GM06990 (cell line): ENCODE measurements around the gene GMPPB.

ENCODE experiments used
- DNase-seq: peaks from one replicate; pipeline ENCODE4 v3.0.0-alpha.2; 2011; ENCODE audit not compliant: insufficient read length; ENCODE audit errors: extremely low read depth
- H3K27me3 ChIP-seq: replicated peaks from 2 replicates; pipeline ENCODE4 v1.6.0; 2011; ENCODE audit warnings: low read length; ENCODE audit not compliant: control insufficient read depth, insufficient read depth
- H3K36me3 ChIP-seq: 2 replicates; pipeline ENCODE4 v1.5.1; 2011; ENCODE audit warnings: low read length; ENCODE audit not compliant: control insufficient read depth, insufficient read depth
- H3K4me3 ChIP-seq: replicated peaks from 2 replicates; pipeline ENCODE4 v1.5.1; 2011; ENCODE audit warnings: low read depth, mild to moderate bottlenecking, control low read depth, low read length
- TF ChIP-seq, protein P1 (sequence below): IDR thresholded peaks from 2 replicates; pipeline ENCODE4 v1.5.1; 2011; ENCODE audit warnings: low read length, control low read depth, mild to moderate bottlenecking, inconsistent platforms; ENCODE audit not compliant: insufficient read depth, poor library complexity, severe bottlenecking

GMPPB gene

DNA sequence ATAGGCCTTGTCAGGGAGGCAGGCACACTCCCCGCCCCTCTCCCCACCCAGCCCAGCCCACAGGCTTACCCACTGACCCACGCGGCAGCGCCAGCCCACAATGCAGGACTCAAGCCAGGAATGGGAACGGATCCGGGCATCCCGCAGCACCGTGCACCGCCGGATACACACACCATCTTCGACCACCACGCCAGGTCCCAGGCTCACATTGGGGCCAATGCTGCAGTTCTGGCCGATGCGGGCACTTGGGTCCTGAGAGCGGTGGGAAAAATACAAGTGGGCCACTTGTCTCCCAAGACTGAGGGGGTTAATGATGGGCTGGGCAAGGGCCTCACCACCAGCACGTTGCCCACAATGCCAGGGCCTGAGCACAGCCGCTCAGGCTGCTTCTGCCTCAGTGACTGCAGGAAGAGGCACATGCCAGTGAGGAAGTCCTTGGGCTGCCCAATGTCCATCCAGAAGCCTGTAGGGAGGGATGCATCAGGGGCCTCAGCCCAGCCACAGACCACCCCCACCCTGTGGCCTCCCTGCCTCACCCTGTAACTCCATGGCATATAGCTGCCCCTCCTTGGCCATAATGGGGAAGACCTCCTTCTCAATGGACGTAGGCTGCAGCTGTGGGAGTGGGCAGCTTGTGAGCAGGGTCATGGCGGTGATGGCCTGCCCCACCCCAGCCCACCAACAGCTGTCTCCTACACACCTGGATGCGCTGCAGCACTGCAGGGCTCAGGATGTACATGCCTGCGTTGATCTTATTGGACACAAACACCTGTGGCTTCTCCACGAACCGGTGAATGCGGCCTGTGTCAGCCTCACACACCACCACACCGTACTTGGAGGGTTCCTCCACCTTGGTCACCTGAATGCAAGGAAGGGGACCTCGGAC is 1.6 kb downstream of the GMPPB start:
- peak overlapping the region; percentile 99 for H3K4me3 ChIP-seq
- peak; percentile 17 for DNase-seq
- H3K36me3 ChIP-seq, result peaks cover 29% of the 10 kb centered on the region
- no peaks in the 10 kb centered on the region for H3K27me3 ChIP-seq
- TF ChIP-seq, protein P1, sequence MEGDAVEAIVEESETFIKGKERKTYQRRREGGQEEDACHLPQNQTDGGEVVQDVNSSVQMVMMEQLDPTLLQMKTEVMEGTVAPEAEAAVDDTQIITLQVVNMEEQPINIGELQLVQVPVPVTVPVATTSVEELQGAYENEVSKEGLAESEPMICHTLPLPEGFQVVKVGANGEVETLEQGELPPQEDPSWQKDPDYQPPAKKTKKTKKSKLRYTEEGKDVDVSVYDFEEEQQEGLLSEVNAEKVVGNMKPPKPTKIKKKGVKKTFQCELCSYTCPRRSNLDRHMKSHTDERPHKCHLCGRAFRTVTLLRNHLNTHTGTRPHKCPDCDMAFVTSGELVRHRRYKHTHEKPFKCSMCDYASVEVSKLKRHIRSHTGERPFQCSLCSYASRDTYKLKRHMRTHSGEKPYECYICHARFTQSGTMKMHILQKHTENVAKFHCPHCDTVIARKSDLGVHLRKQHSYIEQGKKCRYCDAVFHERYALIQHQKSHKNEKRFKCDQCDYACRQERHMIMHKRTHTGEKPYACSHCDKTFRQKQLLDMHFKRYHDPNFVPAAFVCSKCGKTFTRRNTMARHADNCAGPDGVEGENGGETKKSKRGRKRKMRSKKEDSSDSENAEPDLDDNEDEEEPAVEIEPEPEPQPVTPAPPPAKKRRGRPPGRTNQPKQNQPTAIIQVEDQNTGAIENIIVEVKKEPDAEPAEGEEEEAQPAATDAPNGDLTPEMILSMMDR, result no peak

DNA sequence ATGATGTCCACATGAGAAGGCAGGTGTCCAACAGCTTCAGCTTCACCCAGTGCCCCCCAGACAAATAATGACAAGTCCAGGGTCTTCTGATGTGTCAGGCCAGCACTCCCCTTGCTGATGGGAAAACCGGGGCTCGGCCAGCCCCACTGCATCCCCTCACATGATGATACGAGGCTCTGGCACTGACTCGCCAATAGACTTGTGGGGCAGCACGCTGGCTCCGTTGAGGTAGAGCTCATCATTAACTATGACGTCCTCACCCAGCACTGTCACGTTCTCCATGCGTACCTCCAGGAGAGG is 2.2 kb downstream of the GMPPB start:
- TF ChIP-seq, protein P1, result no peak
- Histone ChIP-seq H3K27me3 (no peaks in the 10 kb centered on the region), H3K4me3 (no peak overlapping the region), H3K36me3 (peaks cover 29% of the 10 kb centered on the region)
- DNase-seq, result no peak

DNA sequence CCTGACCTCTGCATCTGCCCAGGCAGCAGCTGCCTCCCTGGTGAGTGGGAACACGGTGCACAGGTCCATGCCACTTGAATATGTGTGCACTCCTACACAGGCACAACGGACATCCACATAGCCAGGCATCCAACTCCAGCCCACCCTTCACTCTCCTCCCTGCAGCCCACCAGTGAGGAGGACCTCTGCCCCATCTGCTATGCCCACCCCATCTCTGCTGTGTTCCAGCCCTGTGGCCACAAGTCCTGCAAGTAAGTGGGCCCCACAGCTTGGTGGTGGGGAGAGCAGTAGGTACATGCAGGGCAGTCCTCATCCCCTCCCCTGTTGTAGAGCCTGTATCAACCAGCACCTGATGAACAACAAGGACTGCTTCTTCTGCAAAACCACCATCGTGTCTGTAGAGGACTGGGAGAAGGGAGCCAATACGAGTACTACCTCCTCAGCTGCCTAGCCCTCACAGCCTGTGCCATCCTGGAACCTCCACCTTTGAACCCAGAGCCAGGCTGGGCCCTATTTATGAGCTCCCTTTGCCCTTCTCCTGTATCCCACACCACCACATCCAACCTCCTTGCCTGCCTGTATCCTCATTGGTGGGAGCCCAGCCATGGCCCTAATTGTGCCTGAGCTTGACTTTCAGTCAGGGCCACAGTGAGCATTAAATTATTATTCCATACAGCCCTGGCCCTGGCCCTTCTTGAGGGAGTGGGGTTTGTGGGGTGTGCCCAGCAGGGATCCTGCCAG is 2.7 kb downstream of the GMPPB start:
- TF ChIP-seq, protein P1, result no peak
- no peak overlapping the region for H3K4me3 ChIP-seq
- no peaks in the 10 kb centered on the region for H3K27me3 ChIP-seq
- DNase-seq, result no peak
- H3K36me3 ChIP-seq, result peaks cover 29% of the 10 kb centered on the region

DNA sequence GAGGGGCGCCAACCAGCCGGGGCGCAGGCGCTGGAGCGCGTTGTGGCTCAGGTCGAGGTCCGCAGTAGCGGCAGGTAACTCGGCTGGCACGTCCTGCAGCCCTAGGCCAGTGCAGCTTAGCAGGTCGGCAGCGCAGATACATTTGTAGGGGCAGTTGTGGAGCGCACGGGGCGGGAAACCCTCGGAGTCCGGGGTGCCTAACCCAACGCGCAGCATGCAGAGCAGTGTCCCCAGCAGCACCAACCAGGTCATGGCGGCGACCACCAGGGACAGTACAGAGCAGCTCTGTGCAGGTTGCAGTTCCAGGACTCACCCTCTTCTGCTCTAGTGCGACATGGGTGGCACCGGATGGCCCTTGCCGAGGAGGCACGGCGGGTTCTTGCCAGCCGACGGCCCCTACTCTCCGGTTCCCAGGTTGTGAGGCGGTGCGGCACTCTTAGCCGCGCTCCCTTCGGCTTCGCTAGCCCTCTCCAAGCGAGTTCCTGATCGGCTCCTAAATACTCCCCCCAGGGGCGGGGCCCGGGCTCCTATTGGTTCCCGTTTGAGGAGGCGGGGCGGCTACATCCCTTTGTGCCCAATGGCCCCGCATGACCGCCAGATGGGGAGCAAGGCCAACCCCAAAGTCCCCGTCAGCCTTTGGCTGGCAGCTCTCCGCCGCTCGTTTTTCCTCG is 4.4 kb downstream of the GMPPB start, which contains the start of gene AMIGO3:
Gene AMIGO3, minus strand, starts transcription at position 471 of the 671 bp plus-strand sequence. Its CDS starts 219 bp downstream, at position 252.
- TF ChIP-seq, protein P1, result peak; percentile 63
- H3K27me3 ChIP-seq, result no peaks in the 10 kb centered on the region
- DNase-seq, result peak; percentile 88
- H3K36me3 ChIP-seq, result peaks cover 30% of the 10 kb centered on the region
- H3K4me3 ChIP-seq, result peak within 1 kb of the TSS; percentile 67

DNA sequence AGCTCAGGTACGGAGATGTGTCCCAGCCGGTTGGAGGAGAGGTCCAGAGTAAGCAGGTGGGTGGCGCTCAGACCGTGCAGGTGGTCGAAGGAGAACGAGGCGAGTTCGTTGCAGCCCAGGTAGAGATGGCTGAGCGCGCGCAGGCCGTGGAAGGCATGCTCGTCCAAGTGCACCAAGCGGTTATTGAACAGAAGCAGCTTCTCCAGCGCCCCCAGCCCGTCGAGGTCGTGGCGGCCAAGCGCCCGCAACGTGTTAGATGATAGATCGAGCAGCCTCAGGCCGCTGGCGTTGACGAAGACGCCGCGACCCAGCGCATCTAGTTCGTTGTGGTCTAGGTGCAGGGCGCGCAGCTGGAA is 4.9 kb downstream of the GMPPB start:
- Histone ChIP-seq H3K36me3 (peaks cover 30% of the 10 kb centered on the region), H3K4me3 (peak overlapping the region; percentile 67), H3K27me3 (no peaks in the 10 kb centered on the region)
- DNase-seq, result peak; percentile 52
- TF ChIP-seq, protein P1, result no peak
